Measurements from ENCODE around the gene PGBD5. TPM values are rescaled to one million over a fixed set of nuclear protein-coding genes. Genes with fewer than 3 reads are reported as not detected.

Gene PGBD5
- total RNA-seq, 1 experiment from 2014 or later = 34.7 TPM

GRCh38 chr1:230394741-230395140 is 31.4 kb downstream of the PGBD5 start:
- no peak overlapping the region for H3K4me3 ChIP-seq (ENCODE audit: insufficient read depth, low read depth, low read length)
- H3K27me3 ChIP-seq (ENCODE audit: control insufficient read depth, insufficient read depth, low read length) = no peaks in the 10 kb centered on the region
- H3K36me3 ChIP-seq (replicated peaks; ENCODE audit: control insufficient read depth, insufficient read depth, low read length) = no peaks in the 10 kb centered on the region; the same call in 1 of the 2 replicates
- DNase-seq = no peak

- Histone ChIP-seq H3K4me3 (ENCODE audit: insufficient read depth, low read depth, low read length) (peak overlapping the region; percentile 4; the same call in 1 of the 2 replicates), H3K36me3 (replicated peaks; ENCODE audit: control insufficient read depth, insufficient read depth, low read length) (no peaks in the 10 kb centered on the region; the same call in 1 of the 2 replicates), H3K27me3 (ENCODE audit: control insufficient read depth, insufficient read depth, low read length) (no peaks in the 10 kb centered on the region)
- peak; percentile 70 for DNase-seq
These were observed 32.0 kb downstream of the PGBD5 start for GRCh38 chr1:230394134-230394533.

GRCh38 chr1:230393722-230394121 is 32.4 kb downstream of the PGBD5 start:
- no peak for DNase-seq
- no peaks in the 10 kb centered on the region; the same call in 1 of the 2 replicates for H3K36me3 ChIP-seq (replicated peaks; ENCODE audit: control insufficient read depth, insufficient read depth, low read length)
- no peak overlapping the region; the same call in 1 of the 2 replicates for H3K4me3 ChIP-seq (ENCODE audit: insufficient read depth, low read depth, low read length)
- H3K27me3 ChIP-seq (ENCODE audit: control insufficient read depth, insufficient read depth, low read length) = no peaks in the 10 kb centered on the region

GRCh38 chr1:230392920-230393521 is 33.1 kb downstream of the PGBD5 start:
- Histone ChIP-seq H3K4me3 (ENCODE audit: insufficient read depth, low read depth, low read length) (peak overlapping the region; percentile 14; the same call in 1 of the 2 replicates), H3K27me3 (ENCODE audit: control insufficient read depth, insufficient read depth, low read length) (no peaks in the 10 kb centered on the region), H3K36me3 (replicated peaks; ENCODE audit: control insufficient read depth, insufficient read depth, low read length) (no peaks in the 10 kb centered on the region)
- DNase-seq = peak; percentile 69

GRCh38 chr1:230392536-230392909 is 33.6 kb downstream of the PGBD5 start:
- H3K4me3 ChIP-seq (ENCODE audit: insufficient read depth, low read depth, low read length) = no peak overlapping the region
- DNase-seq = no peak
- no peaks in the 10 kb centered on the region for H3K36me3 ChIP-seq (replicated peaks; ENCODE audit: control insufficient read depth, insufficient read depth, low read length)
- no peaks in the 10 kb centered on the region for H3K27me3 ChIP-seq (ENCODE audit: control insufficient read depth, insufficient read depth, low read length)

GRCh38 chr1:230391776-230392535 is 34.2 kb downstream of the PGBD5 start:
- no peaks in the 10 kb centered on the region for H3K27me3 ChIP-seq (ENCODE audit: control insufficient read depth, insufficient read depth, low read length)
- H3K4me3 ChIP-seq (ENCODE audit: insufficient read depth, low read depth, low read length) = no peak overlapping the region
- no peak for DNase-seq
- H3K36me3 ChIP-seq (replicated peaks; ENCODE audit: control insufficient read depth, insufficient read depth, low read length) = no peaks in the 10 kb centered on the region

- Histone ChIP-seq H3K27me3 (ENCODE audit: control insufficient read depth, insufficient read depth, low read length) (no peaks in the 10 kb centered on the region), H3K4me3 (ENCODE audit: insufficient read depth, low read depth, low read length) (no peak overlapping the region), H3K36me3 (replicated peaks; ENCODE audit: control insufficient read depth, insufficient read depth, low read length) (no peaks in the 10 kb centered on the region)
- no peak for DNase-seq
These were observed 35.8 kb downstream of the PGBD5 start for GRCh38 chr1:230390371-230390770.

GRCh38 chr1:230387876-230388275 is 38.3 kb downstream of the PGBD5 start:
- no peaks in the 10 kb centered on the region for H3K27me3 ChIP-seq (ENCODE audit: control insufficient read depth, insufficient read depth, low read length)
- no peak overlapping the region for H3K4me3 ChIP-seq (ENCODE audit: insufficient read depth, low read depth, low read length)
- DNase-seq = no peak
- H3K36me3 ChIP-seq (replicated peaks; ENCODE audit: control insufficient read depth, insufficient read depth, low read length) = no peaks in the 10 kb centered on the region

- no peak for DNase-seq
- Histone ChIP-seq H3K36me3 (replicated peaks; ENCODE audit: control insufficient read depth, insufficient read depth, low read length) (no peaks in the 10 kb centered on the region), H3K4me3 (ENCODE audit: insufficient read depth, low read depth, low read length) (no peak overlapping the region), H3K27me3 (ENCODE audit: control insufficient read depth, insufficient read depth, low read length) (no peaks in the 10 kb centered on the region)
These were observed 38.8 kb downstream of the PGBD5 start for GRCh38 chr1:230387296-230387695.

- Histone ChIP-seq H3K36me3 (replicated peaks; ENCODE audit: control insufficient read depth, insufficient read depth, low read length) (no peaks in the 10 kb centered on the region), H3K27me3 (ENCODE audit: control insufficient read depth, insufficient read depth, low read length) (no peaks in the 10 kb centered on the region), H3K4me3 (ENCODE audit: insufficient read depth, low read depth, low read length) (no peak overlapping the region)
- DNase-seq = no peak
These were observed 39.4 kb downstream of the PGBD5 start for GRCh38 chr1:230386637-230387262.

- DNase-seq = no peak
- Histone ChIP-seq H3K36me3 (replicated peaks; ENCODE audit: control insufficient read depth, insufficient read depth, low read length) (no peaks in the 10 kb centered on the region), H3K4me3 (ENCODE audit: insufficient read depth, low read depth, low read length) (no peak overlapping the region), H3K27me3 (ENCODE audit: control insufficient read depth, insufficient read depth, low read length) (no peaks in the 10 kb centered on the region)
These were observed 40.2 kb downstream of the PGBD5 start for GRCh38 chr1:230385930-230386329.

GRCh38 chr1:230385158-230385450 is 41.0 kb downstream of the PGBD5 start:
- Histone ChIP-seq H3K4me3 (ENCODE audit: insufficient read depth, low read depth, low read length) (no peak overlapping the region), H3K27me3 (ENCODE audit: control insufficient read depth, insufficient read depth, low read length) (no peaks in the 10 kb centered on the region), H3K36me3 (replicated peaks; ENCODE audit: control insufficient read depth, insufficient read depth, low read length) (no peaks in the 10 kb centered on the region)
- no peak for DNase-seq

- Histone ChIP-seq H3K36me3 (replicated peaks; ENCODE audit: control insufficient read depth, insufficient read depth, low read length) (no peaks in the 10 kb centered on the region), H3K4me3 (ENCODE audit: insufficient read depth, low read depth, low read length) (no peak overlapping the region), H3K27me3 (ENCODE audit: control insufficient read depth, insufficient read depth, low read length) (no peaks in the 10 kb centered on the region)
- no peak for DNase-seq
These were observed 41.6 kb downstream of the PGBD5 start for GRCh38 chr1:230384380-230385157.

GRCh38 chr1:230383425-230383824 is 42.7 kb downstream of the PGBD5 start:
- no peak overlapping the region for H3K4me3 ChIP-seq (ENCODE audit: insufficient read depth, low read depth, low read length)
- DNase-seq = no peak
- no peaks in the 10 kb centered on the region for H3K27me3 ChIP-seq (ENCODE audit: control insufficient read depth, insufficient read depth, low read length)
- H3K36me3 ChIP-seq (replicated peaks; ENCODE audit: control insufficient read depth, insufficient read depth, low read length) = no peaks in the 10 kb centered on the region

Measured in H7 (cell line).